Fibroblast of skin of left quadriceps (primary cell): Measurements from ENCODE around the gene PIGC.
"Not testable (repeated sequence)": the region's sequence is repeated elsewhere in the genome, so short reads cannot be mapped to it uniquely, and the experiment has no call there.

Source experiments
- DNase-seq, 2 experiments: peaks; one replicate each; pipeline ENCODE4 v3.0.0-alpha.2; 2013; ENCODE audit warnings: low read depth in 2 of 2

PIGC gene

DNA sequence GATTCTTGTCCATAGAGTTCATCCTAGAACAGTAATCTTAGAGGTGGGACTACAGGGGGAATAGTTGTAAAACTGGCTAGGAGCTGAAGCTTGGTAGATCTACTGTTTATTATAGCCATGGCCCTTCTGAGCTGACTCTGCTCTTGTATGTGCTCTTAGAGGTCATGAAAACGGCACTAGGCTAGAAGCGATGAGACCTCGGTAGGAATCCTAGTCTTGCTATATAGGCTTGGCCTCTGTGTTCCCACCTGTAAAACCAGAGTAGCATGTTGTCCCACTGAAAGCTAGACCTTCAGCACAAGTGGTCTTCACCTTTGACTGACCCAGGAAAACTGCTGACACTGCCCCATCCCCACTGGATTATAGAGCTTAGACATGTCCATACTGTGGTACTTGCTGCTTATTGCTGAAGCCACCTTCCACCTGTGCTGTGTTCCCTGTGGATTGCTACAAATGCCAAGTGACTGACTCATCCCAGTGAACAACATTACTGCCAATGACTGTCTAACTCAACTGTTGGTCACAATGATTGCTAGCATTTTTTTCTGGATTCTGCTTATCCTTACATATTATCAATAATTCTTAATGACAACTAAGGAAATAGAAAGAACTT, 23.0 kb upstream of the PIGC start:
- DNase-seq = no peak

DNA sequence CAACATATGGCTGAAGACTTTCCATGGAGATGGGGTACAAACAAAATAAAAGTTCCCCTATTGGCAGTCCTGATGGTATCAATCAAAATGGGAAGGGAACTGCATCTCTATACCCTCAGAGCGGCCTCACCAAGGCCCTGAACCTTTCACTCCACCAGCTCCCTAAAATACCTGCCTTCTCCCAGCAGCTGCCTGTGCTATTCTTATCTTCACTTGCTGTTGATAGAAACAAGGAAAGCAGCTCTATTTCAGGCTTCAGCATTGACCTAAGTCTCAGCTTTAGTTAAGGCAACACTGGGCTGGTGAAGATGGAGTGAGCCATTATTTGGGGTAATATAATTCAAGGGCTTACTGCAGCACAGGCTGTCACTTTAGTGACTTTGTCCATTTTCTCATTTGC, 21.7 kb upstream of the PIGC start:
- no peak for DNase-seq

DNA sequence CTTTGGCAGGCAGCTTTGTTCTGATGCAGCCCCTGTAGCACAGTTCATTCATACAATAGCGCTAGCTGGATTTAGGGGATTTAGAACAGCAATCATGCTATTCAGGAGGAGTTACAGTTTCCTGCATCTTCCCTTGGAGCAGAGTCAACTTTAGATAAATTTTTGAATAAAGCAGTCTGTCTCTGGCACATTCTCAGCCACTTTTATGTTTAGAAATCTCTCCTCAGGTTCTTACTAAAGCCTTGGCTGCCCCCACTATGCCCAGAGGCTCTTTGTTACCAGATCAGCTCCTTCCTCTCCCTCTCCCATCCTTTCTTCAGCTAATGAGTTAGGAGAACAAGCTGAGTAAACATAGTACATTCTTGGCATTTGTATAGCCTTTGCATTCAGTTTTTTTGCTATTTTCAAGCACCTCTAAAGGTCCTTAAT, 17.0 kb upstream of the PIGC start:
- no peak for DNase-seq

DNA sequence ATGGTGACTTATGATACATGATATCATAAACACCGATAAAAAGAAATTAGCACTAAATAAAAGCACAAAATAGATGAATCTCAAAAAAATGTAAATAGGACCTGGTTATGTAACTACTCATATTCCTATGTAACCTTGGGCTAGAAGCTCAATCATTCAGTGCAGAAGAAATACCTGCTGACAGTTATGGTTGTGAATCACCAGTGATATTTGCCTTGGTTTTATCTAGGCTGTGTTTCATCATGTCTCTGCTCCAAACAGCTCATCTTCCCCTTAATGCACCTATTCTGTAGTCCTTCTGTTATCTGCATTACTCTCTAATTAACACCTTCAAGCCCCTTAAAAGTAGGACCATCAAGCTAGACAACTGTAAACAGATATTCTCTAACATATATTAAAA, 16.3 kb upstream of the PIGC start:
- DNase-seq = no peak

DNA sequence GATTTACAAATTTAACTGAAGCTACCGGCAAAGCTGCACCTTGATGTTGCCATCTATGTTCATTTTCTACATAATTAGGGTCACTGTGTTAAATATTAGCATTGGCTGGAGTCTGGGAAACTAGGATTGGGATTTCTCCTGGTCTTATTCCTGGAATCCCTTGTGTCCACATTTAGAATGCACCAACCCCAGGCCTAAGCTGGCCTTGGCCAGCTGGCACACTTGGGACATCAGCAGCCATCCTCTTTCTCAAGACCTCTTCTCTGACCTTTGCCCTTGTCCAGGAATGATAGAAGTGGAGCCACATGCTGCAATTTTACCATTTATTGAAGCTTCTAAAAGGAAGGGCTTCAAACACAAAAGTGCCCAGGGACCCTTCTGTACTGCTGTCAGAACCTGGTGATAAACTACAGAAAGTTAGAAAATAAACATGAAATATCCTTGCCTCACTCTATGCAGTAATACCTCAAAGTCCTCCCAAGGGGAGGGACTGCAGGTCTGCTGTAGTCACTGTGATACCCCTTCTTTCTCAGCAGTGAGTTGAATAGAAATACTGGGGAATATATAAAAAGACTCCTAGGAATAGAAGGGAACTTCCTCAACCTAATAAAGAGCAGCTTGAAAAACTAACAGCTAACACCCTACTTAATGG, 13.7 kb upstream of the PIGC start:
- no peak for DNase-seq

DNA sequence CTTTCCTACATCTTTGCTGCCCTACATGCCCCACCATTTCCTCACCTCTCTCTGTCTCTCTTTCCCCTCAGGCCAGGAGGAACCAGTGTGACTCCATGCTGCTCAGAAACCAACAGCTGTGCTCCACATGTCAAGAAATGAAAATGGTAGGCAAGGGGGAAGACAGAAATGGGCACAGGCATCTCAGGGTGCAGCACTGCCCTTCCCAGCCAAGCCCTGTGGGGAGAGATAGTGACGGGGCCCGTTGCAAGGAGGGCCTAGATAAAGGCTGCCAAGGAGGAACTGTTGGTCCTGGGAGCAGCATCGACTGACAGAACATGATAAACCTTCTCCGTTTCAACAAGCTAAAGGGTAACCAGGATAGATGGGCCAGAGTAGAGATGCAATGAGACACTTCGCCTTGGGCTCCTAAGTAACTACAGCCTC, 12.5 kb upstream of the PIGC start:
- no peak for DNase-seq

DNA sequence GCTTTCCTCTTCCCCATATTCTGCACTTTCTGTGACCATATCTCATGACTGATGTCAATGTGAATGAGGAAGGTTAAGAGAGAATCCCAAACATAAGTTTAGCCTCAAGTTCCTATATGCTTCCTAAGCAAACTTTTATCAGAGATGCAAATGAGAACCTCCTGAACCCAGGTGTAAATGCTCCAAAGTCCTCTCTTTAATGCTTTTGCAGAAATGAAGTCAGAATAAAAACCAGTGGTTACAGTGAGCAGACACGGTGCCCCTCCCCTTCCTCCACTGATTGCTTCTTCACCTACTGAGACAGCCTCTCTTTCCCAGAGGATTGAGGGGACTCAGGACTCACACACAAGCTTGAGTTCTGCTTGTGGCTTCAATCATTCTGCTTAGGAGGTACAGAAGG, 11.6 kb upstream of the PIGC start:
- no peak for DNase-seq

DNA sequence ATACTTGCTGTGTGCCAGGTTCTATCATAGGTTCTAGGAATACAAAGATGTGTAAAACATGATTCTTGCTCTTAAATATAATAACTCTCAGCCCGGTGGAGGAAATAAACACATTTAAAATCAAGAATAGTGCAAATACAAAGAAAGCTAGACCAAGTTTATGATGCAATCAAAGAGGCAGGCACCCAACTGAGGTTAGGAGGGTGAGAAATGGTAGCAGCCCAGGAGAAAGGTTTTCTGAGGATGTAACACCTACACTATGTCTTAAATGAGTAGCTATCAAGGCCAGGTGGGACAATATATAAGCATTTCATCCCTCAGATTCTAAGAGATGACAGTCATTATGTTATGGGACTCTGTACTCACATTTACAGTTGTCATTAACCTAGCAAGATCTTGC, 9.7 kb upstream of the PIGC start:
- DNase-seq = no peak

DNA sequence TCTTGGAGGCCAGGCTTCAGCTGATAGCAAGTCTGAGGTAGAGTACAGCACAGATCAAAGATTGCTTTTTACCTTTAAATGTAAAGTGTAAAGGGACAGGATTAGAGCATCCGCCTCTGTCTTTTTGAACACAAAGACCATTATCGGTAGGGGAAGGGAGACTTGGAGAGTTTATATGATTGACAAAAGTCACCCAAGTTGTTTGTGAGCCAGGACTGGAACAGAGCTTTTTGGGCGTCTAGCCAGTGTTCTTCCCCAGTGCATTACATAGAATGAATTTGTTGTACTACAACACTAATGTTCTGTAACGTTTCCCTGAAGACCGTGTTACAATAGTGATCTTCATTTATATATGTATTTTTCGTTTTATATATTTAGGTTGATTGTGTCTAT, 9.3 kb upstream of the PIGC start:
- DNase-seq = no peak

DNA sequence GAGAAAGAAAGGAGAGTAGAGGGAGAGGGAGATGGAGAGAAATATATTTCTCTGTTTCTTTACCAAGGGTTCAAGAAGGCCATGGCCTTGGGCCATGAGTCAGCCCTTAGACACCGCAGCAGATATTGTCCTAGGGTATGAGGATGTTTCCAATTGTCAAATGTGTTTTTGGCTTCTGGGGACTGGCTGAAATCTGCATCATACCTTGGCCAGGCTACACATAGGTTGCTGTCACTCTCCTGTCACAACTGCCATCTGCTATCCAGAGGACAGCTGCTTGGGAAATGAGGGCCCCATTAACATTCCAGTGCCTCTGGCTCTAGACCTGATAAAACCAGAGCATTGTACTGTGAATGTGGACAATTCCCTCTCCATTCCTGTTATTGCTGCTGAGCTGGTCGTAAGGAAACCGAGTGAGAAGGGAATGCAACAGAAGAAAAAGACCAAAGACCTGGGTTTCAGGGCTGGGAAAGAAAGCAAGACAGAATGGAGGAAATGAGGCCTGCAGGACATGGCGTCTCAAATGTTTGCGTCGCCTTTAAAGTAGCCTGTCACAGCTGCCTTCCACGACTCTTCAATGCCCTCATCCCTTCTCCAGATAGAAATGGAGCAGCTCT, 8.8 kb upstream of the PIGC start:
- no peak for DNase-seq

DNA sequence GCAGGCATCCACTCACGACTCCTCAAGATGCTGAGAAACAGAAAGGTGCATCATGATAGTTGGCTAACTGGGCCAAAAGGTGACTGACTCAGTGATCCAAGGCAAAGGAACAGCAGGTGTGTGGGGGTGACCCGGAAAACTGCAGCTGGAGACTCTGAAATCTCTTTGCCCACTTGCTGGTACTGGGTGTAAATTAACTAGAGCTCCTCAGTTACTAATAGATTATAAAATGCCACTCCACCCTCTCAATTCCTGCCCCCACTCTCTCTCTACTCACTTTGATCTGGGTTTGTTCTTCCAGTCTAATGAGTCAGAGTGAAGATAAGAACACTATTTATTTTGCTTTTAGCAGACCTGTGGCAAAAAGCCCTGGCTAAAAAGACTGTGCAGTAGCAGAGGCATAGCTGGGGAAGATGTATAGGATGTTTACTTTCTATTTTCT, 7.2 kb upstream of the PIGC start:
- no peak for DNase-seq

DNA sequence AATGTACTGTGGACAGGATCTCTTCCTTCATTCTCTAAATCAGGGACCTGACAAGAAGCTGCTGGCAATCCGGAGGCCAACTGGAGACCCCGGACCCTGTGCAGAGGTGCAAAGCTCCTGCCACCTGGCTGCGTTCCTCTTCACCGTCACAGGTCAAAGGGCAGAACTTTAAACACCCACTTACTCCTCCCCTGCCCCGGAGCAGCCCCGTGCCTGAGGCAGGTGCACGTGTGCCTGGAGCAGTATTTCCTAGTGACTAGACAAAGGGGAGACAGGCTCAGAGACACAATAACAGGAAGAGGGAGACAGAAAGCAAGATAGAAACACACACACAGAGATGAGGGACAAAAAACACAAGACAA, 6.6 kb upstream of the PIGC start:
- no peak for DNase-seq

DNA sequence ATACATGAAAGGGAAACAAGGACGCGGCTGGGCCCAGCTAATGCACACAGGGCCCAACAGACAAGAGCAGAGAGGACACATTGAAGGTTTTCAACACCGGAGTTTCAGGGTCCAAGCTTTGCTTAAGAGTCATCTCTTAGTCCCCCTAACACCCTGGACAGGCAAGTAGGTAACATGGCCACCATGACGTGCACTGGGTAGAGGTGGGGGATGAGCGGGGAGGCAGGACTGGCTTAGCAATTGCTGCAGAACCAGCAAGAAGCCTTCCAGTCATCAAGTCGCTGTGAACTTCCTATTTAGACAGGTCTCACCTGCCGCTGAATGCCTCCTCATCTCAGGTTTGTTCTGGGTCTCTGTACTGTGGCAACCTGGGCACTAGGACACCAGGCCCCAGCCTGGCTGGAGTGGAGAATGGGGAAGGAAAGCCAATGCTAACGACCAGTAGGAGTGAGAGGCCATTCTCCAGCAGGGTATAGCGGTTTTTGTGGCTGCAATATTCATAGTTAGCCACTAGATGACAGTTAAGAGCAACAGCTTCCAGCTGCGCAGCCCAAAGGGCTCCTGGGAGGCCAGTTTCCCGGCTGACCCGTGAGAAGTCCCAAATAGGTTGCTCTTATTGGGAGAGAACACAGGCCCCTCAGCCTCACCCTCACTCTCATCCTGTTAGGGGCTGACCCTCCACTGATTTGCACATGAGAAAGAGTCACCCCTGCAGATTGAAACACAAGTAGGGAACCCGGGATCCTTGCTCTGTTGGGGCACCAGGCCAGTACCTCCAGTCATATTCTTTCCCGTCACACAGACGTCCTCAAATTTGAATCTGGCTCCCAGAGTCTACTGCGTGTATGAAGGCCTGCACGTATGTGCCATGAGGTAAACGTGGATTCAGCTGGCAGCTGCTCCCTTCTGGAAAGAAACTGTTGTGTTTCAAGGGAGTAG, 6.0 kb upstream of the PIGC start:
- DNase-seq = peak in 1 of 2 experiments; percentile 13

DNA sequence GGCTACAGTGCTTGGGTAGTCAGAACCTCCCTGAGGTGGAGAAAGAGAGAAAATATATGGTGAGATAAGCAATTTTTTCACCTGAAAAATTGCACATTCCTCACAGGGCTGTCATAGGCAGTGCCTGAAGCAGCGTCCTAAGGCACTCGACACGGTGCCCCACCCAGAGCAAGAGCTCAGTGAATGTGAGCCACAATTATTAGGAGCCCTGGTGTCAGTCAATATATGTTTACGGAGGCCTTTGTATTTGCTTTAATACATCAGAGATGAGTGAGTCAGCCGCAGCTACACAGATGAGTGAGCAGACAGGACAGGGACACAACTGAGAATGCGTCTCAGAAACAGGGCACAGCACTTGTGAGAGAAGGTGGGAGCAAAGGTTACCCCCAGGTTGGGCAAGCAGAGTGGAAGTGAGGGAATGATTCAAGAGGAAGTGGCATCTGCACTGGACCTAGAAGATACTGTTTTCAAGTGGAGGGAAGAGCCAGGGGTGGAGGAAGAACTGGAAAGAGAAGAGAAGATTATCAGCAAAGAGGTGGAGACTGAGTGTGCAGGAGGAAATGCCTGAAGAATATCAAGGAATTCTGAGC, 5.2 kb upstream of the PIGC start:
- no peak for DNase-seq

DNA sequence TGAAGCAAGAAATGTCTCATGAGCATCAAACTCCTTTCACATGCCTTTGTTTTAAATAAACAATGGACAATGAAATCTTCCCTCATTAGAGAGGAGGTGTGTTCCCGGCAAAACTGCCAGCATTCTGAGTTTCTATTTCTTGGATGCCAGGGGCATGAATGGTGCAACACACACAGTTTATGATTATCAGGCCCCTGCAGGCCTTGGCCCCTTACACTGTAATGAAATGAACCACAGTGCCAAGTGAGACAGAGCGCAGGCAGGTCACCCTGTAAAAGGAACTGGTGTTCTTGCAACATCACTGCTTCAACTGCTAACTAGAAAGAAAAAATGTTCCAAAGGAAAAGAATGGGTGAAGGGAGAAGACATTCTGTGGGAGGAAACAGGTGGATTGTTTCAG, 3.8 kb upstream of the PIGC start:
- DNase-seq = no peak

DNA sequence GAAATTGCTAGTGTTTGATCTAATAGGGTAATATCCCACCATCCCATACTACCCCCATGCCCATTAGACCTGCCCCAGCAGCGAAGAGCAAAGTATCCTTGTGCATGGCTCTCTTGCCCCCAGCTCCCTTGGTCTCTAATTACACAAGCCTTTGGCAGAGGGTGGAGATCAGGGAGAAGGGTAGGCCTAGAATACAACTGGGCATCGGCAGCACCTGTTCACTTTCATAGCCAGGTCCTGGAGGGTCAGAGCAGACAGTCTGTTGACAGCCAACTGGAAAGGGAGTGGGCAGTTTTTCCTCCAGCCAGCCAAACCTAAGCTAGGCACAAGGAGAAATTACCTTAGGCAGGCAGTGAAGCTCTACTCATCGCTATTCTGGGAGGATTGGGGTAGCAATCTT, 2.7 kb upstream of the PIGC start:
- DNase-seq = no peak

DNA sequence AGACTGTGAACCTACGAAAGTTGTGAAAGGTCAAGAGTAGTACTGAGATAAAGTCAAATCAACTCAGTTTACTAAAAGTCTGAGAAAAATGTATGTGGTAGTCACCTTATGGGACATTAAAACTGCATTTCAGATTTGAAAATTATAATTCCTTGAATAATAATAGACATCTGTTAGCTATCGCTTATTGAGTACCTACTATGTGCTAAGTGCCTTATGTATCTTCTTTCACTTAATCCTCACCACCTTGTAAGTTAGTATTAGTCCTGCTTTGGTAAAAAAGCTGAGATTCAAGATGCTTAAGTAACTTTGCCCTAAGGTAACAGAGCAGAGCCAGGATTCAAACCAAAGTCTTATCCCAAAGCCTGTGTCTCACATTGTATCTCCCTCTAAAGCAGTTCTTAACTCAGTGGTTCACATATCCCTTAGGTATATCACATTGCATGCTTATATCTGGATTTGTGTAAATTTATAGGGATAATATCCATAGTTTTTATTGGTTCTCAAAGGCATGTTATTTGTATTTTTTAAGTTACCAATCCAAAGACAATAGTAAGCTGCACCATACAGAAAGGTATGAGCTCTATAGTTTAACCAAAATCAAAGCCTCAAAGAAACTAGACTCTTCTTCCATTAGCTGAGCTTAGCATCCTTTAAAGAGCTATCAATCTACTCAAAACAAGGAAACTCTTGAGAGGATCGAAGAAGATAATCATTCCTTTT, 865 bp downstream of the PIGC start:
- no peak for DNase-seq

DNA sequence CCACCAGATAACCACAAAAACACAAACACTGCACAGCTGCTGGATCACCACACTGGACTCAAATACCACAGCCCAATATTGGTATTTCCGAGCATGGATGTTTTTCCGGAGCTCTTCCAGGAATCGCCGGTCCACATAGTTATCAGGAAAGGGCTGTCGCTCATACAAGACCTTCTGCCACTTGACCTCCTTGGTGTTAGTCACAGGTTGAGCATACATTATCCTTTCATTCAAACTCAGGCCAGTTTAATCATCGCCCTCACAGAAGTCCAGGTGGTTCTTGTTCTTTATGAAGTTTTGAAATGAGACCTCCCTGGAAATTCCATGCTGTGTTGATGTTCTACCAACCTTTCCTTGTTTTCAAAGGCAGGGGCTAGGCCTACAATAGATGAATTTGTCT, 1.5 kb downstream of the PIGC start:
- no peak for DNase-seq

DNA sequence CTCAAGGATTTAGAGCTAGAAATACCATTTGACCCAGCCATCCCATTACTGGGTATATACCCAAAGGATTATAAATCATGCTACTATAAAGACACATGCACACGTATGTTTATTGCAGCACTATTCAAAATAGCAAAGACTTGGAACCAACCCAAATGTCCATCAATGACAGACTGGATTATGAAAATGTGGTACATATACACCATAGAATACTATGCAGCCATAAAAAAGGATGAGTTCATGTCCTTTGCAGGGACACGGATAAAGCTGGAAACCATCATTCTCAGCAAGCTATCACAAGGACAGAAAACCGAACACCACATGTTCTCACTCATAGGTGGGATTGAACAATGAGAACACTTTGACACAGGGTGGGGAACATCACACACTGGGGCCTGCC, 6.7 kb downstream of the PIGC start:
- DNase-seq = not testable (repeated sequence)

DNA sequence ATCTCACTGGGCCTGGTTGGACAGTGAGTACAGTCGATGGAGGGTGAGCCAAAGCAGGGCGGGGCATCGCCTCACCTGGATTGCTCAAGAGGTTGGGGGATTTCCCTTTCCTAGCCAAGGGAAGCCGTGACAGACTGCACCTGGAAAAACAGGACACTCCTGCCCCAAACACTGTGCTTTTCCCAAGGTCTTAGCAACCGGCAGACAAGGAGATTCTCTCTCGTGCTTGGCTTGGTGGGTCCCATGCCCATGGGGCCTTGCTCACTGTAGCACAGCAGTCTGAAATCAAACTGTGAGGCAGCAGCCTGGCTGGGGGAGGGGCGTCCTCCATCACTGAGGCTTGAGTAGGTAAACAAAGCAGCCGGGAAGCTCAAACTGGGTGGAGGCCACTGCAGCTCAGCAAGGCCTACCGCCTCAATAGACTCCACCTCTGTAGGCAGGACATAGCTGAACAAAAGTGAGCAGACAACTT, 12.1 kb downstream of the PIGC start:
- no peak for DNase-seq

DNA sequence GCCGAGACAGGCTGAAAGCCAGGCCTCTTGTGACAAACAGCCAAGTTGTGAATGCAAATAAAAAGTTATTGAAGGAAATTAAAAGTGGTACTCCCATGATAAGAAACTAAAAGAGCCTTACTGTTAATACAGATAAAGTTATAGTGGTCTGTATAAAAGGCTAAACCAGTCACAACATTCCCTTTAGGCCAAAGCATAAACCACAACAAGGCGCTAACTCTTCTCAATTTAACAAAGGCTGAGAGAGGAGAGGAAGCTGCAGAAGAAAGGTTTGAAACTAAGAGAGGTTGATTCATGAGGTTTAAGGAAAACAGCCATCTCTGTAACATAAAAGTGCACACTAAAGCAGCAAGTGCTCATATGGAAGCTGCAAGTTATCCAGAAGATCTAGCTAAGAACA, 12.7 kb downstream of the PIGC start:
- no peak for DNase-seq
